Liver (tissue), 9 donors: ENCODE results near the gene CSNK2B. TPM values are rescaled to one million over a fixed set of nuclear protein-coding genes. Genes with fewer than 3 reads are reported as not detected.
A peak's percentile ranks its signal among the peaks of the same experiment; 100 is the strongest.

ENCODE experiments used
- DNase-seq: peaks from one replicate; pipeline ENCODE4 v3.0.0-alpha.2; 2017; ENCODE audit warnings: low spot score
- H3K27ac ChIP-seq, 2 donors: one replicate each; pipeline ENCODE4 v1.7.0; 2013; ENCODE audit warnings: inconsistent platforms in 2 of 2, low read length in 2 of 2, control low read depth in 1 of 2, low read depth in 1 of 2, mild to moderate bottlenecking in 1 of 2
- H3K27me3 ChIP-seq, 4 donors: one replicate each; pipeline versions ENCODE4 v1.6.1 to v1.7.0; 2013; ENCODE audit warnings: low read length in 3 of 4, inconsistent platforms in 1 of 4, mild to moderate bottlenecking in 1 of 4, moderate library complexity in 1 of 4; ENCODE audit not compliant: control insufficient read depth in 4 of 4, insufficient read depth in 4 of 4
- H3K36me3 ChIP-seq, 4 donors: one replicate each; pipeline versions ENCODE4 v1.6.1 to v1.7.0; 2013; ENCODE audit warnings: low read length in 3 of 4, mild to moderate bottlenecking in 3 of 4, low read depth in 1 of 4, moderate library complexity in 1 of 4; ENCODE audit not compliant: control insufficient read depth in 4 of 4, insufficient read depth in 3 of 4
- H3K4me1 ChIP-seq, 4 donors: one replicate each; pipeline versions ENCODE4 v1.6.1 to v1.7.0; 2013; ENCODE audit warnings: low read length in 3 of 4, mild to moderate bottlenecking in 3 of 4, moderate library complexity in 1 of 4; ENCODE audit not compliant: control insufficient read depth in 4 of 4, insufficient read depth in 4 of 4
- H3K4me3 ChIP-seq, 3 donors: one replicate each; pipeline versions ENCODE4 v1.6.1 to v1.7.0; 2013; ENCODE audit warnings: low read length in 3 of 3, control low read depth in 1 of 3, low read depth in 1 of 3, mild to moderate bottlenecking in 1 of 3
- H3K9ac ChIP-seq, 2 donors: one replicate each; pipeline ENCODE4 v1.7.0; 2013; ENCODE audit warnings: low read length in 2 of 2, mild to moderate bottlenecking in 2 of 2, moderate library complexity in 2 of 2, control low read depth in 1 of 2, low read depth in 1 of 2
- H3K9me3 ChIP-seq, 4 donors: one replicate each; pipeline versions ENCODE4 v1.6.1 to v1.7.0; 2013; ENCODE audit warnings: low read length in 3 of 4; ENCODE audit not compliant: control insufficient read depth in 4 of 4
- ATF3 ChIP-seq: IDR thresholded peaks from 2 replicates; pipeline ENCODE4 v1.6.1; 2016; ENCODE audit warnings: antibody characterized with exemption
- EGR1 ChIP-seq, 2 donors: IDR thresholded peaks; 2 replicates each; pipeline ENCODE4 v1.6.1; 2016 to 2018; ENCODE audit warnings: antibody characterized with exemption in 2 of 2, low read depth in 2 of 2
- FOXA1 ChIP-seq: IDR thresholded peaks from 2 replicates; pipeline ENCODE4 v1.6.1; 2016; ENCODE audit warnings: antibody characterized with exemption
- GABPA ChIP-seq, 2 donors: IDR thresholded peaks in 1 of 2; conservative IDR thresholded peaks in 1 of 2; 2 replicates each; pipeline ENCODE4 v1.6.1; 2016; ENCODE audit warnings: antibody characterized with exemption in 2 of 2, mild to moderate bottlenecking in 1 of 2, moderate library complexity in 1 of 2
- HNF4A ChIP-seq, 2 donors: conservative IDR thresholded peaks; 2 replicates each; pipeline ENCODE4 v1.6.1; 2016; ENCODE audit warnings: antibody characterized with exemption in 2 of 2, mild to moderate bottlenecking in 2 of 2
- HNF4G ChIP-seq: IDR thresholded peaks from 2 replicates; pipeline ENCODE4 v1.6.1; 2016; ENCODE audit warnings: antibody characterized with exemption
- JUND ChIP-seq, 2 donors: IDR thresholded peaks; 2 replicates each; pipeline ENCODE4 v1.6.1; 2016; ENCODE audit warnings: antibody characterized with exemption in 2 of 2
- MAX ChIP-seq: IDR thresholded peaks from 2 replicates; pipeline ENCODE4 v1.6.1; 2016; ENCODE audit warnings: antibody characterized with exemption
- NR2F2 ChIP-seq: IDR thresholded peaks from 2 replicates; pipeline ENCODE4 v1.6.1; 2016; ENCODE audit warnings: antibody characterized with exemption
- RAD21 ChIP-seq, 2 donors: IDR thresholded peaks; 2 replicates each; pipeline ENCODE4 v1.6.1; 2016; ENCODE audit warnings: antibody characterized with exemption in 2 of 2, mild to moderate bottlenecking in 2 of 2
- REST ChIP-seq: IDR thresholded peaks from 2 replicates; pipeline ENCODE4 v1.6.1; 2016; ENCODE audit warnings: antibody characterized with exemption, mild to moderate bottlenecking
- RXRA ChIP-seq, 2 donors: IDR thresholded peaks; 2 replicates each; pipeline ENCODE4 v1.6.1; 2017 to 2018; ENCODE audit warnings: antibody characterized with exemption in 2 of 2, mild to moderate bottlenecking in 1 of 2
- SP1 ChIP-seq: IDR thresholded peaks from 2 replicates; pipeline ENCODE4 v1.6.1; 2018; ENCODE audit warnings: antibody characterized with exemption, mild to moderate bottlenecking
- YY1 ChIP-seq: IDR thresholded peaks from 2 replicates; pipeline ENCODE4 v1.6.1; 2016; ENCODE audit warnings: antibody characterized with exemption, mild to moderate bottlenecking
- WGBS: extraction: QIAGEN DNeasy Blood & Tissue Kit; methylation state at CpG from one replicate; pipeline ENCODE4 v1.1.7; 2013; 5-methylcytosine and 5-hydroxymethylcytosine counted together
- polyA plus RNA-seq, 2 donors: library from polyadenylated mRNA; stranded (reverse) in 1 of 2; unstranded in 1 of 2; fragments of 200-250 nt in 1 of 2; fragments of >200 nt in 1 of 2; fragmentation: Nextera tagmentation in 1 of 2; extraction: Ambion mirVana in 1 of 2; gene quantifications; one replicate each; pipeline versions ENCODE4 v1.2.1 to v1.2.3, GENCODE V29; 2013 to 2015
- total RNA-seq, 2 donors: library from RNA; depleted of rRNA; stranded (reverse); fragments of >200 nt; gene quantifications; one replicate each; pipeline ENCODE4 v1.2.3, GENCODE V29; 2014
- TF ChIP-seq, protein P1 (sequence below): fragments of 150-350 bp; IDR thresholded peaks from 2 replicates; pipeline ENCODE4 v1.5.1; 2017; ENCODE audit warnings: improper control_type of control experiment, low read depth, low read length; ENCODE audit not compliant: missing input control
- TF ChIP-seq, protein P2 (sequence below): IDR thresholded peaks from 2 replicates; pipeline ENCODE4 v1.6.1; 2016; ENCODE audit warnings: antibody characterized with exemption
- donor health status: healthy.
- donor health status: healthy.
- donor health status: healthy.
- donor health status: healthy.
- donor health status: healthy.

The CSNK2B gene
- total and polyA plus RNA-seq, 4 donors: 58.1 to 108 (median 77.0) TPM

DNA sequence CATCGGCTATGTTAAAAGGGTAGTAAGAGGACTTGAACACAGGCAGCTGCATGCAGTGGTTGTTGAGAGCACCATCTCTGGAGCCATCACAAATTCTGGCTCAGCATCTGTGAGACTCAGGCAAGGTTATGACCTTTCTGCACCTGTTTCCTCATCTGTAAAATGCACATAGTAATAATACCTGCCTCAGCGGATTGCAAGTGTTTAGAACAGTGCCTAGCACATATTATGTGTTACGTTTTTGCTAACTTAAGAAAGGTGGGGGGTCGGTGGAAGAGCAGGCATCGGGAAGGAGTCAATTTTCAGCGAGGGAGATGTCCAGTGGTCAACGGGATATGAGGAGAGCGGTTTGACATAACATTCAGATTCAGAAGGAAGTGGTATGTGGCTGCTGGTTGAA lies 12.1 kb downstream of the CSNK2B start:
- no peaks in the 10 kb centered on the region for H3K27me3 ChIP-seq
- WGBS: 74% methylated on average over 8 of the region's 8 CpGs
- TF ChIP-seq HNF4A (conservative IDR thresholded peaks at IDR 0.05) (no peak), REST (no peak), MAX (no peak), RXRA (IDR thresholded peaks at IDR 0.05) (no peak), JUND (IDR thresholded peaks at IDR 0.05) (no peak), SP1 (no peak), FOXA1 (no peak)
- TF ChIP-seq, protein P1, sequence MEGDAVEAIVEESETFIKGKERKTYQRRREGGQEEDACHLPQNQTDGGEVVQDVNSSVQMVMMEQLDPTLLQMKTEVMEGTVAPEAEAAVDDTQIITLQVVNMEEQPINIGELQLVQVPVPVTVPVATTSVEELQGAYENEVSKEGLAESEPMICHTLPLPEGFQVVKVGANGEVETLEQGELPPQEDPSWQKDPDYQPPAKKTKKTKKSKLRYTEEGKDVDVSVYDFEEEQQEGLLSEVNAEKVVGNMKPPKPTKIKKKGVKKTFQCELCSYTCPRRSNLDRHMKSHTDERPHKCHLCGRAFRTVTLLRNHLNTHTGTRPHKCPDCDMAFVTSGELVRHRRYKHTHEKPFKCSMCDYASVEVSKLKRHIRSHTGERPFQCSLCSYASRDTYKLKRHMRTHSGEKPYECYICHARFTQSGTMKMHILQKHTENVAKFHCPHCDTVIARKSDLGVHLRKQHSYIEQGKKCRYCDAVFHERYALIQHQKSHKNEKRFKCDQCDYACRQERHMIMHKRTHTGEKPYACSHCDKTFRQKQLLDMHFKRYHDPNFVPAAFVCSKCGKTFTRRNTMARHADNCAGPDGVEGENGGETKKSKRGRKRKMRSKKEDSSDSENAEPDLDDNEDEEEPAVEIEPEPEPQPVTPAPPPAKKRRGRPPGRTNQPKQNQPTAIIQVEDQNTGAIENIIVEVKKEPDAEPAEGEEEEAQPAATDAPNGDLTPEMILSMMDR: no peak
- TF ChIP-seq, protein P2, sequence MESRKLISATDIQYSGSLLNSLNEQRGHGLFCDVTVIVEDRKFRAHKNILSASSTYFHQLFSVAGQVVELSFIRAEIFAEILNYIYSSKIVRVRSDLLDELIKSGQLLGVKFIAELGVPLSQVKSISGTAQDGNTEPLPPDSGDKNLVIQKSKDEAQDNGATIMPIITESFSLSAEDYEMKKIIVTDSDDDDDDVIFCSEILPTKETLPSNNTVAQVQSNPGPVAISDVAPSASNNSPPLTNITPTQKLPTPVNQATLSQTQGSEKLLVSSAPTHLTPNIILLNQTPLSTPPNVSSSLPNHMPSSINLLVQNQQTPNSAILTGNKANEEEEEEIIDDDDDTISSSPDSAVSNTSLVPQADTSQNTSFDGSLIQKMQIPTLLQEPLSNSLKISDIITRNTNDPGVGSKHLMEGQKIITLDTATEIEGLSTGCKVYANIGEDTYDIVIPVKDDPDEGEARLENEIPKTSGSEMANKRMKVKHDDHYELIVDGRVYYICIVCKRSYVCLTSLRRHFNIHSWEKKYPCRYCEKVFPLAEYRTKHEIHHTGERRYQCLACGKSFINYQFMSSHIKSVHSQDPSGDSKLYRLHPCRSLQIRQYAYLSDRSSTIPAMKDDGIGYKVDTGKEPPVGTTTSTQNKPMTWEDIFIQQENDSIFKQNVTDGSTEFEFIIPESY: no peak
- H3K9ac ChIP-seq: no peak overlapping the region
- H3K9me3 ChIP-seq: no peaks in the 10 kb centered on the region
- H3K27ac ChIP-seq: no peak overlapping the region
- no peak for DNase-seq
- H3K4me3 ChIP-seq: no peak overlapping the region
- peaks cover 0 to 4% (median 3%) of the 10 kb centered on the region in 4 donors for H3K36me3 ChIP-seq
- peaks cover 1 to 18% (median 12%) of the 10 kb centered on the region in 4 donors for H3K4me1 ChIP-seq

DNA sequence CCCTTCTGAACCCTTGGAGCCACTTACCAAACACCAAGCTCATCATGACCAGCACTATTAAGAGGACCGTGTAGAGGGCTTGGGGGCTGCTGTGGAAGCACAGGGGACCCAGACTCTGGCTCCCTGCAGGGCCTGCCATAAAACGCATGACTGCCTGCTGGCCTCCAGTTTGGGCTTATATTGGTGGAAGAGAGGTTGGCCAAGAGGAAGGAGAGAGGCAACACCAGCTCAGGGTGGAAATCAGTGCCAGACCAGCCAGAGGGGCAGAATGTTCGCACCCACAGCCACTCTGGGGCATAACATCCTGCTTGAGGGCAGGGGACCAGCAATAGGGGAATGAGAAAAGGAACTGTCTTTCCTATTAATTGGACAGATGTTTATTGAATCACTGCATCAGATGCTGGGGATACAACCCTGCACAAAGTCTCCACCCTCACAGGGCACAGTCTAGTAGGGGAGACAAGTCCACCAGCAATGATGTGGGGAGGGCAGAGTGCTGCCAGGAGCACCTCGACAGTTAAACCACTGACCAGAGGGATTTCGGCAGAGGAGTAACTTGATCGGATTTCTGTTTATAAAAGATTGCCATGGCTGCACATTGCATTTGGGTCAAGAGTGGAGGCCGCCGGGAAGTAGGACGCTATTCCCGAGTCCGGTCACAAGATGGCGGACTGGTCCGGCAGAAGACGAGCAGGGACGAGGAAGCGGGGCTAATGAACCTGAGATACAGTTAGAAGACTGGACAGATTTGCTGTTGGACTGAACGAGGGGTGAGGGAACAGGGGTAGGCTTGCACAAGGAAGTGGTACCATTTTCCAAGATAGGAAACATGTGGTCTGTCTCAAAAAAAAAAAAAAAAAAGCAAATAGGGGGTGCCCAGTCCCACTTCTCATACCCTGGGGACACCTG lies 14.6 kb downstream of the CSNK2B start, which contains the start of gene LY6G5C:
Gene LY6G5C, minus strand, starts transcription at position 842 of the 909 bp plus-strand sequence. Its CDS starts 694 bp downstream, at position 148.
- peak within 1 kb of the TSS; percentile 16 to 51 for H3K27ac ChIP-seq
- peak; percentile 76 for DNase-seq
- TF ChIP-seq YY1 (peak; percentile 95), RXRA (IDR thresholded peaks at IDR 0.05) (peak; percentile 69 to 89), FOXA1 (no peak), EGR1 (IDR thresholded peaks at IDR 0.05; ENCODE audit: low read depth in 2 of 2) (no peak), HNF4A (conservative IDR thresholded peaks at IDR 0.05) (peak in 1 of 2 donors; percentile 54), MAX (no peak), NR2F2 (no peak), ATF3 (no peak), GABPA (IDR thresholded peaks at IDR 0.05 in 1 of 2, conservative IDR thresholded peaks at IDR 0.05 in 1 of 2) (no peak), RAD21 (IDR thresholded peaks at IDR 0.05) (peak; percentile 95 to 96), SP1 (peak; percentile 44), HNF4G (no peak)
- TF ChIP-seq, protein P2: no peak
- TF ChIP-seq, protein P1: peak; percentile 78

More for the DNA sequence above, 14.6 kb downstream of the CSNK2B start, which contains the start of gene LY6G5C:
- 15% methylated on average over 17 of the region's 17 CpGs for WGBS
- H3K9me3 ChIP-seq: no peaks in the 10 kb centered on the region
- peak within 1 kb of the TSS in 2 of 3 donors; percentile 42 to 59 for H3K4me3 ChIP-seq
- no peaks in the 10 kb centered on the region for H3K27me3 ChIP-seq
- peaks cover 1 to 22% (median 14%) of the 10 kb centered on the region in 4 donors for H3K4me1 ChIP-seq
- peaks cover 0 to 2% (median 0%) of the 10 kb centered on the region in 4 donors for H3K36me3 ChIP-seq
- peak within 1 kb of the TSS; percentile 20 to 49 for H3K9ac ChIP-seq
